Upper lobe of left lung (tissue), 6 donors: ENCODE measurements around the gene IGSF9B. TPM values are rescaled to one million over a fixed set of nuclear protein-coding genes. Genes with fewer than 3 reads are reported as not detected.

Experiments used
- ATAC-seq, 2 donors: fragments of 200-7000 bp; cut with Tn5 transposase; one replicate each; pipeline ENCODE4 v1.9.1; 2022; ENCODE audit warnings: mild to moderate bottlenecking in 2 of 2, moderate library complexity in 2 of 2; ENCODE audit not compliant: low FRiP score in 2 of 2
- DNase-seq, 2 donors: peaks; one replicate each; pipeline ENCODE4 v3.0.0-alpha.2; 2019 to 2020
- H3K27ac ChIP-seq, 4 donors: fragments of 200-600 bp; sonication (generic); one replicate each; pipeline ENCODE4 v1.5.1; 2016 to 2019
- H3K27me3 ChIP-seq, 4 donors: fragments of 200-600 bp; sonication (generic); one replicate each; pipeline ENCODE4 v1.5.1; 2017 to 2019
- H3K36me3 ChIP-seq, 4 donors: fragments of 200-600 bp; sonication (generic); one replicate each; pipeline ENCODE4 v1.5.1; 2016 to 2019
- H3K4me1 ChIP-seq, 4 donors: fragments of 200-600 bp; sonication (generic); one replicate each; pipeline ENCODE4 v1.5.1; 2018 to 2019
- H3K4me3 ChIP-seq, 4 donors: fragments of 200-600 bp; sonication (generic); one replicate each; pipeline ENCODE4 v1.5.1; 2017 to 2019; ENCODE audit warnings: mild to moderate bottlenecking in 2 of 4, moderate library complexity in 1 of 4
- H3K9me3 ChIP-seq, 4 donors: fragments of 200-600 bp; sonication (generic); one replicate each; pipeline ENCODE4 v1.5.1; 2018 to 2019
- EP300 ChIP-seq, 4 donors: sonication (generic); formaldehyde crosslinking; IDR thresholded peaks; one replicate each; pipeline ENCODE4 v1.5.1; 2017; ENCODE audit warnings: antibody characterized with exemption in 4 of 4, control low read depth in 2 of 4
- POLR2A ChIP-seq, 4 donors: fragments of 450-650 bp; IDR thresholded peaks; one replicate each; pipeline ENCODE4 v1.5.1; 2016 to 2017; ENCODE audit warnings: antibody characterized with exemption in 4 of 4, mild to moderate bottlenecking in 2 of 4
- POLR2AphosphoS5 ChIP-seq, 2 donors: sonication (generic); formaldehyde crosslinking; IDR thresholded peaks; one replicate each; pipeline ENCODE4 v1.5.1; 2017; ENCODE audit warnings: antibody characterized with exemption in 2 of 2
- WGBS, 2 donors: methylation state at CpG; one replicate each; pipeline ENCODE4 v1.1.5; 2017 to 2018; 5-methylcytosine and 5-hydroxymethylcytosine counted together
- total RNA-seq, 6 donors: library from RNA; depleted of rRNA in 4 of 6; stranded (reverse); fragments of >200 nt in 4 of 6; gene quantifications; one replicate each; pipeline versions ENCODE4 v1.1.0 to v1.2.1, GENCODE V29; 2016 to 2021
- TF ChIP-seq, protein P1 (sequence below), 6 experiments: fragments of 450-650 bp in 4 of 6; fragments of 200-600 bp in 2 of 6; sonication (generic) in 2 of 6; IDR thresholded peaks; one replicate each; pipeline ENCODE4 v1.5.1; 2016 to 2019; ENCODE audit warnings: antibody characterized with exemption in 6 of 6
- donor health status: DM: no; HTN: no; CAD: no; lungs with moderate emphysema.
- donor health status: DM: no; HTN: yes; CAD: no; lungs with severe emphysema.

The IGSF9B gene
- total RNA-seq, 6 donors from 2014 or later: 1.6 to 13.6 (median 5.3) TPM

DNA sequence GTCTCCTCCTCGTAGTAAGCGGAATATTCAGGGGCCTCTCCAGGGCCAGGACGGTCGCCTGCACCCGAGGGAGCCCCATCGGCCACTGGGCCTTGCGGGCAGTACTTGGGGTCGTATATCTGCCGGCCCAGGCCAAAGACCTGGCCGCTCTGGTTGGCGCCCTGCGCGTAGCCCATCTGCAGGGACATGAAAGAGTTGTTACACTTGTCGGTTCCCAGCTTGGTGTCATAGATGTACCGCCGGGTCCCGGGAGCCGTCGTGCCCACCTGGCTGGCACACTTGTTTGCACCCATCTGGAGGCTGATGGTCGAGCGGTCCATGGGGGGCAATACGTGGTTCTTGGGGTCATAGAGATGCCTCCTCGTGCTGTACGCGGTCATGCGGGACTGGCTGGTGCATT, 92.0 kb downstream of the IGSF9B start:
- H3K27me3 ChIP-seq: no peaks in the 10 kb centered on the region
- TF ChIP-seq POLR2A (IDR thresholded peaks at IDR 0.05) (no peak), POLR2AphosphoS5 (IDR thresholded peaks at IDR 0.05) (no peak), EP300 (IDR thresholded peaks at IDR 0.05) (no peak)
- TF ChIP-seq, protein P1, sequence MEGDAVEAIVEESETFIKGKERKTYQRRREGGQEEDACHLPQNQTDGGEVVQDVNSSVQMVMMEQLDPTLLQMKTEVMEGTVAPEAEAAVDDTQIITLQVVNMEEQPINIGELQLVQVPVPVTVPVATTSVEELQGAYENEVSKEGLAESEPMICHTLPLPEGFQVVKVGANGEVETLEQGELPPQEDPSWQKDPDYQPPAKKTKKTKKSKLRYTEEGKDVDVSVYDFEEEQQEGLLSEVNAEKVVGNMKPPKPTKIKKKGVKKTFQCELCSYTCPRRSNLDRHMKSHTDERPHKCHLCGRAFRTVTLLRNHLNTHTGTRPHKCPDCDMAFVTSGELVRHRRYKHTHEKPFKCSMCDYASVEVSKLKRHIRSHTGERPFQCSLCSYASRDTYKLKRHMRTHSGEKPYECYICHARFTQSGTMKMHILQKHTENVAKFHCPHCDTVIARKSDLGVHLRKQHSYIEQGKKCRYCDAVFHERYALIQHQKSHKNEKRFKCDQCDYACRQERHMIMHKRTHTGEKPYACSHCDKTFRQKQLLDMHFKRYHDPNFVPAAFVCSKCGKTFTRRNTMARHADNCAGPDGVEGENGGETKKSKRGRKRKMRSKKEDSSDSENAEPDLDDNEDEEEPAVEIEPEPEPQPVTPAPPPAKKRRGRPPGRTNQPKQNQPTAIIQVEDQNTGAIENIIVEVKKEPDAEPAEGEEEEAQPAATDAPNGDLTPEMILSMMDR (IDR thresholded peaks at IDR 0.05): no peak
- ATAC-seq (peak in 1 of 2 donors; percentile 37), DNase-seq (peak in 1 of 2 donors; percentile 78)
- no peak overlapping the region for H3K4me3 ChIP-seq
- no peak overlapping the region for H3K27ac ChIP-seq
- H3K9me3 ChIP-seq: no peaks in the 10 kb centered on the region
- H3K36me3 ChIP-seq: no peaks in the 10 kb centered on the region
- H3K4me1 ChIP-seq: no peaks in the 10 kb centered on the region
- 93 to 97% methylated on average over 13 to 25 of the region's 26 CpGs for WGBS, 2 donors

DNA sequence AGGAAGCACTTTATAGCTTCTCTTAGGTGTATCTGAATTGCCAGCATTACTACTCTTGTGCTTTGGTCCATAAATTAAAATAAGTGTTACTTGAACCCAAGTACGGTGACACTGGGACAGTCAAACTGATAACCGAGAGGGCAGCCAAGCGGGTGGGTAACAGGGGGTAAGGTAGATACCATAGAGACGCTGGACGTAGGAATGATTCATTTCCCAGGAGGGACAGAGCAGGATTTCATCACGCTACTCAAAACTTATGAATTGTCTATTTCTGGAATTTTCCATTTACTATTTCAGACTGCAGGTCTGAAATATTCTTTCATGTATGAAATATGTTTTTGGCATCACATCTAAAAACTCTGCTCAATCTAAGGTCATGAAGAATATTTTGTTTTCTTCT, 96.6 kb downstream of the IGSF9B start:
- H3K4me3 ChIP-seq: no peak overlapping the region
- TF ChIP-seq POLR2AphosphoS5 (IDR thresholded peaks at IDR 0.05) (no peak), POLR2A (IDR thresholded peaks at IDR 0.05) (no peak), EP300 (IDR thresholded peaks at IDR 0.05) (no peak)
- TF ChIP-seq, protein P1 (IDR thresholded peaks at IDR 0.05): no peak
- 83 to 88% methylated on average over 6 of the region's 6 CpGs for WGBS, 2 donors
- H3K9me3 ChIP-seq: no peaks in the 10 kb centered on the region
- no peak for ATAC-seq
- no peak for DNase-seq
- H3K36me3 ChIP-seq: no peaks in the 10 kb centered on the region
- no peak overlapping the region for H3K27ac ChIP-seq
- H3K4me1 ChIP-seq: no peaks in the 10 kb centered on the region
- no peaks in the 10 kb centered on the region for H3K27me3 ChIP-seq

Other genes starting within 250 kb of the IGSF9B start
- gene SPATA19, start 111.5 kb downstream of the IGSF9B start, total RNA-seq: not detected
- 10 to 100 TPM in 5 of 6 donors, 1 to 10 TPM in 1; 8.4 to 36.6 (median 18.6) TPM for gene JAM3, start 112.1 kb upstream of the IGSF9B start, total RNA-seq